ENCODE measurements around the gene RAB9B. TPM values are rescaled to one million over a fixed set of nuclear protein-coding genes. Genes with fewer than 3 reads are reported as not detected.

The RAB9B gene
- total and polyA plus RNA-seq, 8 donors: 0.76 to 11.0 (median 2.3) TPM; not detected in 1

DNA sequence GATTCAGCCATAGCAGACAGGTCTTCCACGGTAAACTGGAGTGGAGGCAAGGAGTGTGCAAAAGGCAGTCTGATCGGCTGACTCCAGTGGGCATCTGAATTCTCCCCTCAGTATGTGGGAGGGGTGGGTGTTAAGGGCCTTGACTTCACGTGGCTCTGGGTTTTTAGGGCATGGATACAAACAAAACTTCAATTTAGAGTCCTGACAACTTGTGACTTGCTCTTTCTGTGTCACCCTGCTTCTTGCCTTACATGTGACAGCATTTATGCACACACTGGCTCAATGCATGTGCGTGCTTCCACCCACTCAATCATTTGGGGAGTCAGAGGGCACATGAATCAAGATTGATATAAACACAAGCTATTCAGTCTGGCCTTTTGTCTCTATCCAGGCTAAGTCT, 37.9 kb downstream of the RAB9B start:
- H3K4me3 ChIP-seq: no peak overlapping the region
- H3K9me3 ChIP-seq: no peaks in the 10 kb centered on the region
- H3K27me3 ChIP-seq: peaks cover 0 to 11% (median 0%) of the 10 kb centered on the region in 3 donors
- H3K4me1 ChIP-seq: no peaks in the 10 kb centered on the region
- H3K36me3 ChIP-seq: no peaks in the 10 kb centered on the region
- intact Hi-C loops (cut with DNase I; ENCODE audit: low total_unique reads): no loop called here
- TF ChIP-seq POLR2AphosphoS5 (IDR thresholded peaks at IDR 0.05): no peak
- TF ChIP-seq EP300 (IDR thresholded peaks at IDR 0.05): no peak
- no peak for TF ChIP-seq POLR2A (IDR thresholded peaks at IDR 0.05)
- no peak for TF ChIP-seq CTCF (IDR thresholded peaks at IDR 0.05)
- WGBS, 5 donors: 57 to 66% (median 57%) methylated on average over 4 of the region's 4 CpGs
- no peak overlapping the region for H3K27ac ChIP-seq
- DNase-seq: no peak

GRCh38 chrX:103793545-103793940, 38.5 kb downstream of the RAB9B start:
- WGBS, 5 donors: 64 to 83% (median 71%) methylated on average over 2 of the region's 2 CpGs
- H3K27me3 ChIP-seq: peaks cover 0 to 11% (median 0%) of the 10 kb centered on the region in 3 donors
- H3K36me3 ChIP-seq: no peaks in the 10 kb centered on the region
- no peaks in the 10 kb centered on the region for H3K9me3 ChIP-seq
- TF ChIP-seq CTCF (IDR thresholded peaks at IDR 0.05): no peak
- TF ChIP-seq EP300 (IDR thresholded peaks at IDR 0.05): no peak
- TF ChIP-seq POLR2AphosphoS5 (IDR thresholded peaks at IDR 0.05): no peak
- no peak for TF ChIP-seq POLR2A (IDR thresholded peaks at IDR 0.05)
- DNase-seq: no peak
- intact Hi-C loops (cut with DNase I; ENCODE audit: low total_unique reads): no loop called here
- no peaks in the 10 kb centered on the region for H3K4me1 ChIP-seq
- no peak overlapping the region for H3K27ac ChIP-seq
- no peak overlapping the region for H3K4me3 ChIP-seq

GRCh38 chrX:103792916-103793544, 39.0 kb downstream of the RAB9B start:
- TF ChIP-seq POLR2AphosphoS5 (IDR thresholded peaks at IDR 0.05) (no peak), EP300 (IDR thresholded peaks at IDR 0.05) (no peak), CTCF (IDR thresholded peaks at IDR 0.05) (no peak), POLR2A (IDR thresholded peaks at IDR 0.05) (no peak)
- intact Hi-C loops (cut with DNase I; ENCODE audit: low total_unique reads): no loop called here
- DNase-seq: no peak
- no peaks in the 10 kb centered on the region for H3K36me3 ChIP-seq
- no peak overlapping the region for H3K27ac ChIP-seq
- no peaks in the 10 kb centered on the region for H3K4me1 ChIP-seq
- peaks cover 0 to 11% (median 0%) of the 10 kb centered on the region in 3 donors for H3K27me3 ChIP-seq
- no peak overlapping the region for H3K4me3 ChIP-seq
- no peaks in the 10 kb centered on the region for H3K9me3 ChIP-seq
- 68 to 81% (median 70%) methylated on average over 6 of the region's 6 CpGs for WGBS, 5 donors

DNA sequence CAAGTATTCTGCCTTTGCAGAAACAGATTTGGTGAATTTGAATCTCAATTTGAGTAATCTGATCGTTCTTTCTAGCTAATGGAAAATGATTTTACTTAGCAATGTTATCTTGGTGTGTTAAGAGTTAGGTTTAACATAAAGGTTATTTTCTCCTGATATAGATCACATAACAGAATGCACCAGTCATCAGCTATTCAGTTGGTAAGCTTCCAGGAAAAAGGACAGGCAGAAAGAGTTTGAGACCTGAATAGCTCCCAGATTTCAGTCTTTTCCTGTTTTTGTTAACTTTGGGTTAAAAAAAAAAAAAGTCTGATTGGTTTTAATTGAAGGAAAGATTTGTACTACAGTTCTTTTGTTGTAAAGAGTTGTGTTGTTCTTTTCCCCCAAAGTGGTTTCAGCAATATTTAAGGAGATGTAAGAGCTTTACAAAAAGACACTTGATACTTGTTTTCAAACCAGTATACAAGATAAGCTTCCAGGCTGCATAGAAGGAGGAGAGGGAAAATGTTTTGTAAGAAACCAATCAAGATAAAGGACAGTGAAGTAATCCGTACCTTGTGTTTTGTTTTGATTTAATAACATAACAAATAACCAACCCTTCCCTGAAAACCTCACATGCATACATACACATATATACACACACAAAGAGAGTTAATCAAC, 40.1 kb downstream of the RAB9B start:
- intact Hi-C loops (cut with DNase I; ENCODE audit: low total_unique reads): no loop called here
- H3K4me1 ChIP-seq: no peaks in the 10 kb centered on the region
- H3K27ac ChIP-seq: no peak overlapping the region
- no peaks in the 10 kb centered on the region for H3K9me3 ChIP-seq
- DNase-seq: no peak
- no peak for TF ChIP-seq POLR2AphosphoS5 (IDR thresholded peaks at IDR 0.05)
- no peak for TF ChIP-seq POLR2A (IDR thresholded peaks at IDR 0.05)
- no peak for TF ChIP-seq EP300 (IDR thresholded peaks at IDR 0.05)
- no peak for TF ChIP-seq CTCF (IDR thresholded peaks at IDR 0.05)
- H3K36me3 ChIP-seq: no peaks in the 10 kb centered on the region
- peaks cover 0 to 11% (median 0%) of the 10 kb centered on the region in 3 donors for H3K27me3 ChIP-seq
- 64 to 73% (median 70%) methylated on average over 2 of the region's 2 CpGs for WGBS, 5 donors
- no peak overlapping the region for H3K4me3 ChIP-seq

Measured in stomach (tissue), 9 donors.